Inferior parietal cortex (tissue), 1 donor: Measurements from ENCODE around the gene LPCAT4.

ENCODE experiments used
- DNase-seq: peaks from one replicate; pipeline ENCODE4 v3.0.0-alpha.2; 2016; ENCODE audit errors: extremely low spot score

LPCAT4 gene

GRCh38 chr15:34336991-34337556 is 29.9 kb downstream of the LPCAT4 start:
- no peak for DNase-seq

- no peak for DNase-seq
These were observed 30.6 kb downstream of the LPCAT4 start for GRCh38 chr15:34336231-34336990.

- no peak for DNase-seq
These were observed 31.6 kb downstream of the LPCAT4 start for GRCh38 chr15:34335176-34336032.

GRCh38 chr15:34334672-34335071 is 32.3 kb downstream of the LPCAT4 start:
- no peak for DNase-seq

GRCh38 chr15:34332553-34333120 is 34.4 kb downstream of the LPCAT4 start:
- no peak for DNase-seq

GRCh38 chr15:34331809-34332208 is 35.2 kb downstream of the LPCAT4 start:
- no peak for DNase-seq

- no peak for DNase-seq
These were observed 36.7 kb downstream of the LPCAT4 start for GRCh38 chr15:34330279-34330678.

- DNase-seq = no peak
These were observed 38.0 kb downstream of the LPCAT4 start for GRCh38 chr15:34329006-34329405.

GRCh38 chr15:34327906-34328305 is 39.1 kb downstream of the LPCAT4 start:
- no peak for DNase-seq

- no peak for DNase-seq
These were observed 41.6 kb downstream of the LPCAT4 start for GRCh38 chr15:34325368-34325767.

GRCh38 chr15:34324933-34325332 is 42.1 kb downstream of the LPCAT4 start:
- no peak for DNase-seq

- DNase-seq = no peak
These were observed 43.8 kb downstream of the LPCAT4 start for GRCh38 chr15:34323217-34323616.

- no peak for DNase-seq
These were observed 48.5 kb downstream of the LPCAT4 start for GRCh38 chr15:34318277-34319079.

GRCh38 chr15:34314491-34315490 is 52.2 kb downstream of the LPCAT4 start:
- no peak for DNase-seq

GRCh38 chr15:34311563-34311962 is 55.4 kb downstream of the LPCAT4 start:
- DNase-seq = no peak
